Stimulated activated CD4-positive, alpha-beta T cell treated with anti-CD3 and anti-CD28 coated beads, Interleukin-2, amount 100 ng/mL, for 4 hours (primary cell): ENCODE data around the gene FAM221B.

ENCODE experiments used
- DNase-seq: peaks from one replicate; pipeline ENCODE4 v3.0.0-alpha.2; 2020; ENCODE audit warnings: low read depth

The FAM221B gene

GRCh38 chr9:35847792-35848572, 19.4 kb upstream of the FAM221B start:
- no peak for DNase-seq

GRCh38 chr9:35845824-35846771, 17.6 kb upstream of the FAM221B start:
- no peak for DNase-seq

GRCh38 chr9:35844628-35845270, 16.2 kb upstream of the FAM221B start:
- no peak for DNase-seq

- DNase-seq: no peak
These were observed 14.3 kb upstream of the FAM221B start for GRCh38 chr9:35842795-35843194.

GRCh38 chr9:35842020-35842745, 13.7 kb upstream of the FAM221B start:
- no peak for DNase-seq

GRCh38 chr9:35841645-35841900, 13.0 kb upstream of the FAM221B start:
- DNase-seq: no peak

- no peak for DNase-seq
These were observed 12.5 kb upstream of the FAM221B start for GRCh38 chr9:35840881-35841644.

- no peak for DNase-seq
These were observed 11.4 kb upstream of the FAM221B start for GRCh38 chr9:35839926-35840325.

- DNase-seq: no peak
These were observed 8.1 kb upstream of the FAM221B start for GRCh38 chr9:35836595-35836994.

GRCh38 chr9:35835766-35836165, 7.2 kb upstream of the FAM221B start:
- no peak for DNase-seq

- DNase-seq: no peak
These were observed 6.7 kb upstream of the FAM221B start for GRCh38 chr9:35835216-35835632.

- no peak for DNase-seq
These were observed 6.0 kb upstream of the FAM221B start for GRCh38 chr9:35834260-35835215.

GRCh38 chr9:35832814-35833213, 4.3 kb upstream of the FAM221B start:
- no peak for DNase-seq

GRCh38 chr9:35831040-35831439, 2.5 kb upstream of the FAM221B start:
- DNase-seq: no peak

- no peak for DNase-seq
These were observed 1.2 kb upstream of the FAM221B start for GRCh38 chr9:35829764-35830096.

- DNase-seq: peak; percentile 95
These were observed 692 bp upstream of the FAM221B start, which contains the start of gene TMEM8B for GRCh38 chr9:35829084-35829763. Gene TMEM8B (plus strand): TSS chr9:35829228. CDS start chr9:35829448, 220 bp downstream.

GRCh38 chr9:35827486-35827885, 1.0 kb downstream of the FAM221B start:
- no peak for DNase-seq

- no peak for DNase-seq
These were observed 2.3 kb downstream of the FAM221B start for GRCh38 chr9:35826071-35826701.

- DNase-seq: no peak
These were observed 5.6 kb downstream of the FAM221B start for GRCh38 chr9:35822926-35823325.
